Neural cell (in vitro differentiated cells): Measurements from ENCODE around the gene PYGM.

Experiments
- EP300 ChIP-seq: fragments of 450-650 bp; conservative IDR thresholded peaks from 2 replicates; pipeline ENCODE4 v1.6.1; 2014; ENCODE audit warnings: antibody characterized with exemption, mild to moderate bottlenecking, moderate library complexity; ENCODE audit not compliant: poor library complexity, severe bottlenecking
- MXI1 ChIP-seq: fragments of 450-650 bp; conservative IDR thresholded peaks from 2 replicates; pipeline ENCODE4 v1.6.1; 2014; ENCODE audit warnings: antibody characterized with exemption, mild to moderate bottlenecking; ENCODE audit not compliant: poor library complexity, severe bottlenecking
- TF ChIP-seq, protein P1 (sequence below): fragments of 450-650 bp; IDR thresholded peaks from 2 replicates; pipeline ENCODE4 v1.5.1; 2014; ENCODE audit warnings: antibody characterized with exemption, mild to moderate bottlenecking, moderate library complexity; ENCODE audit not compliant: poor library complexity, severe bottlenecking

DNA sequence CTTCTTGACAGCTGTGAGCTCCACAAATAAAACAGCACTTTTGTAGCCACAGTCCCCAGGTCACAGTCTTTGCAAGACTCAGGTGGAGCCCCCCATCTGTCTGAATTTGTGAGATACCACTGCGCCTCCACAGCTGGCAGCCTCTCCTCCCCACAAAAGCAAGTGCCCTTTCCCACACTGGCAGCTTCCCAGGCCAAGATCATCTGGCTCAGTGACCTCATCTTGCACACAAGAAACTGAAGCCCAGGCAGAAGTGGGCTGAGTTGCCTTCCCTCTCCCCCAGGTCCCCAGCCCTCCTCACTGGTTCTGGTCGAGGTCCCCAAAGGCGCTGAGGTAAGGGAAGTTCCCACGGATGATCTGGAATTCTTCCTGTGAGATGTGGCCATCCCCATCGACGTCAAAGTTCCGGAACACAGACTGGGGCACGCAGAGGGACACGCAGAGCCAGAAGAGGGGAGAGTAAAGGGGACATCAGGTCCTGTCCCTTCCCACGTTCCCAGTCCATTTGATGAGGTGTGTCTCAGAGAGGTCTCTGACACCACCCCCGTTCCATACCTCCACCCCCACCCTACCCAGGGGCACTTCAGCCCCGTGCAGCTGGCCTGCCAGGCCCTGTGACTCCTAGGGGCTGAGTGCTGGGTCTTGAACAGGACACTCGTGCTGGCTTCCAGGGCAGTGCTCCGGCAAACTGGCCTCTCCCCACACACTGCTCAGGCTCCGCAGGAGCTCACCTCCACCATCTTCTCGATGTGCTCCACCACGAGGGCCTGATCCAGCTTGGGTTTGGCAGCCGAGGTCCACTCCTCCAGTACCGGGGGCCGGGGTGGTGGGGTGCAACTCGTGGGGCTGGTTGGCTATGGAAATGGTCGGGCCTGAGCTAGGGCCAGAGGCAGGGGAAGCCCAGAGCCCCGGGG, 24.7 kb downstream of the PYGM start:
- TF ChIP-seq, protein P1, sequence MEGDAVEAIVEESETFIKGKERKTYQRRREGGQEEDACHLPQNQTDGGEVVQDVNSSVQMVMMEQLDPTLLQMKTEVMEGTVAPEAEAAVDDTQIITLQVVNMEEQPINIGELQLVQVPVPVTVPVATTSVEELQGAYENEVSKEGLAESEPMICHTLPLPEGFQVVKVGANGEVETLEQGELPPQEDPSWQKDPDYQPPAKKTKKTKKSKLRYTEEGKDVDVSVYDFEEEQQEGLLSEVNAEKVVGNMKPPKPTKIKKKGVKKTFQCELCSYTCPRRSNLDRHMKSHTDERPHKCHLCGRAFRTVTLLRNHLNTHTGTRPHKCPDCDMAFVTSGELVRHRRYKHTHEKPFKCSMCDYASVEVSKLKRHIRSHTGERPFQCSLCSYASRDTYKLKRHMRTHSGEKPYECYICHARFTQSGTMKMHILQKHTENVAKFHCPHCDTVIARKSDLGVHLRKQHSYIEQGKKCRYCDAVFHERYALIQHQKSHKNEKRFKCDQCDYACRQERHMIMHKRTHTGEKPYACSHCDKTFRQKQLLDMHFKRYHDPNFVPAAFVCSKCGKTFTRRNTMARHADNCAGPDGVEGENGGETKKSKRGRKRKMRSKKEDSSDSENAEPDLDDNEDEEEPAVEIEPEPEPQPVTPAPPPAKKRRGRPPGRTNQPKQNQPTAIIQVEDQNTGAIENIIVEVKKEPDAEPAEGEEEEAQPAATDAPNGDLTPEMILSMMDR: no peak
- TF ChIP-seq EP300 (no peak), MXI1 (no peak)
